ENCODE measurements around the gene HOXA9.

Gene HOXA9

GRCh38 chr7:27165089-27165995 lies at the start of gene HOXA9:
Gene HOXA9, minus strand, starts transcription at chr7:27165537. Its CDS starts 80 bp downstream, at chr7:27165457.
- Histone ChIP-seq H3K36me3 (ENCODE audit: control insufficient read depth, insufficient read depth, low read length) (no peaks in the 10 kb centered on the region), H3K9me3 (ENCODE audit: control insufficient read depth, low read length) (no peaks in the 10 kb centered on the region), H3K27me3 (ENCODE audit: control insufficient read depth, insufficient read depth, low read length) (peaks cover 99% of the 10 kb centered on the region), H3K4me1 (ENCODE audit: control insufficient read depth, insufficient read depth, low read length) (peaks cover 17% of the 10 kb centered on the region), H3K4me3 (ENCODE audit: low read length) (no peak within 1 kb of the TSS), H3K9ac (ENCODE audit: low read length) (no peak within 1 kb of the TSS)

DNA sequence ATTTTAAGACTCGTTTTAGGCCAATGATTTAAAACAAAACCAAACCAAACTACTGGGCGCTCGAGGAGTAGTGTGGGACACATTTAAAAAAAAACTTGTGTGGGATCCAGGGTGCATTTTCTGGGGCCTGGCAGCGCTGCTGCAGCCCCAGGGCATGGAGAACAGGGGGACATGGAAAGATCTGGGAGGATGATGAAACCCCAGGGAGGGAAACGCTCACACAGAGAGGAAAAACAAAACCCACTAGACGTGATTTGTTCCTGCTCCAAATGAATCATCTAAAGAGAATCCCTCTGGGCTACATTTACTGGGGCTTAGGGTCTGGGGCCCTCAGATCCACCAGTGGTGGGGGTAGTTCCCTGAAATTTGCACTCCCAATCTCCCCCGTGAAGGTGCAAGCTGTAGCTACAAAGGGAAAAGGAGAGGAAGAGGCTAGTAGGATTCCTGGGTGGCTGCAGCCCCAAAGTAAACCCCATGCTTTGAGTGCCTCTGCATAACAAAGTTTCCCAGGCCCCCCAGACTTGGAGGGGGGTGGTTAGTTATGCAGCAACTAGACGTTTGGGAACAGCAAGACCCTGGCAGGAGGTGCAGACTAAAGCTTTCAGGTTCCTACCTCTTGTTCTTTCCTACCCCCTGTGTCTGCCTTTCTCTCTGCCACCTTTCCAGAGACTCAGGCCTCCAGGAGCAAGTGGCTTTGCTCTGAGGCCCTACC lies 49.1 kb upstream of the HOXA9 start:
- Histone ChIP-seq H3K9me3 (ENCODE audit: control insufficient read depth, low read length) (no peaks in the 10 kb centered on the region), H3K27me3 (ENCODE audit: control insufficient read depth, insufficient read depth, low read length) (peaks cover 92% of the 10 kb centered on the region)

DNA sequence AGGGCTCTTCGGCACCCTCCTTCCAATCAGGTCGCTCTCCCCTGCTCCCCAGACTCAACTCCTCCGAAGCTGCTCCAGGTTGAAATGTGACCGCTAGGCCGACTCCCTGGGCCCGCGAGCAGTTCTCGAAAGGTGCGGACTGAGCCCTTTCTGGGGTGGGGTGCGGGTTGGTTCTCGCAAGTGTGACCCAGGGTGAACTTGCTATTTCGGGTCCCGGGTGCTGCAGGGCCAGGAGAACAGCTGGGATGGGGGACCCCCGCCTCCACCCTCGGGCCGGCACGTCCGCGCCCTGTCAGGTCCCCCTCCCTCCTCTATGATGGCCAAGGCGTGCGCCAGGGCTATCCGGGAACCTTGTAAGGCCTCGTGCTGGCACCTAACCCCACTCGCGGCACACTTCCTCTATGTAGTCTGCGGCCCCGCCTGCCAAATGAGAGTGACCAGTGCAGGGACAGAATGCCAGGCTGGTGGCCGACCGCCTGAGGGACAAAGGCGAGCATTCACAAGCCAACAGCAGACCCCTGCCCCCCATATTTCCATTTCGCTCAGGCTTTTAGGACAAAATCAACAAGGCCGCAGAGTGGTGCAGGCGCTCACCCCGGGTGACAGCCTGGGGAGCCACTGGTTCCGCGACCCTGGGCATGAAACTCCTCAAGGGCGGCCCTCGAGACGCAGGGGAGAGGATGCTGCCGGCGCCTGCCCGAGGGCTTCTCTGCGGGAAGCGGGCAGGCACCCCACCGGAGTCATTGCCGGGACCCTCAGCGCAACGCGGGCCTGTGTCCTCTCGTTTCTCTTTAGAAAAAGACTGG lies 48.3 kb upstream of the HOXA9 start:
- Histone ChIP-seq H3K36me3 (ENCODE audit: control insufficient read depth, insufficient read depth, low read length) (no peaks in the 10 kb centered on the region), H3K4me3 (ENCODE audit: low read length) (no peak overlapping the region), H3K4me1 (ENCODE audit: control insufficient read depth, insufficient read depth, low read length) (peaks cover 18% of the 10 kb centered on the region), H3K27me3 (ENCODE audit: control insufficient read depth, insufficient read depth, low read length) (peaks cover 91% of the 10 kb centered on the region), H3K9me3 (ENCODE audit: control insufficient read depth, low read length) (no peaks in the 10 kb centered on the region), H3K9ac (ENCODE audit: low read length) (no peak overlapping the region)

More for the DNA sequence above, 49.1 kb upstream of the HOXA9 start:
- peaks cover 18% of the 10 kb centered on the region for H3K4me1 ChIP-seq (ENCODE audit: control insufficient read depth, insufficient read depth, low read length)
- no peaks in the 10 kb centered on the region for H3K36me3 ChIP-seq (ENCODE audit: control insufficient read depth, insufficient read depth, low read length)
- no peak overlapping the region for H3K9ac ChIP-seq (ENCODE audit: low read length)
- H3K4me3 ChIP-seq (ENCODE audit: low read length): no peak overlapping the region

GRCh38 chr7:27212497-27213432 lies 47.4 kb upstream of the HOXA9 start:
- no peak overlapping the region for H3K4me3 ChIP-seq (ENCODE audit: low read length)
- peaks cover 18% of the 10 kb centered on the region for H3K4me1 ChIP-seq (ENCODE audit: control insufficient read depth, insufficient read depth, low read length)
- no peak overlapping the region for H3K9ac ChIP-seq (ENCODE audit: low read length)
- no peaks in the 10 kb centered on the region for H3K9me3 ChIP-seq (ENCODE audit: control insufficient read depth, low read length)
- H3K36me3 ChIP-seq (ENCODE audit: control insufficient read depth, insufficient read depth, low read length): no peaks in the 10 kb centered on the region
- H3K27me3 ChIP-seq (ENCODE audit: control insufficient read depth, insufficient read depth, low read length): peaks cover 94% of the 10 kb centered on the region

GRCh38 chr7:27211764-27212204 lies 46.4 kb upstream of the HOXA9 start:
- peaks cover 18% of the 10 kb centered on the region for H3K4me1 ChIP-seq (ENCODE audit: control insufficient read depth, insufficient read depth, low read length)
- no peak overlapping the region for H3K4me3 ChIP-seq (ENCODE audit: low read length)
- no peaks in the 10 kb centered on the region for H3K36me3 ChIP-seq (ENCODE audit: control insufficient read depth, insufficient read depth, low read length)
- H3K27me3 ChIP-seq (ENCODE audit: control insufficient read depth, insufficient read depth, low read length): peaks cover 99% of the 10 kb centered on the region
- H3K9ac ChIP-seq (ENCODE audit: low read length): no peak overlapping the region
- H3K9me3 ChIP-seq (ENCODE audit: control insufficient read depth, low read length): no peaks in the 10 kb centered on the region

GRCh38 chr7:27211084-27211446 lies 45.7 kb upstream of the HOXA9 start:
- H3K27me3 ChIP-seq (ENCODE audit: control insufficient read depth, insufficient read depth, low read length): peaks cover 99% of the 10 kb centered on the region
- no peaks in the 10 kb centered on the region for H3K36me3 ChIP-seq (ENCODE audit: control insufficient read depth, insufficient read depth, low read length)
- no peaks in the 10 kb centered on the region for H3K9me3 ChIP-seq (ENCODE audit: control insufficient read depth, low read length)
- H3K4me3 ChIP-seq (ENCODE audit: low read length): no peak overlapping the region
- no peak overlapping the region for H3K9ac ChIP-seq (ENCODE audit: low read length)
- H3K4me1 ChIP-seq (ENCODE audit: control insufficient read depth, insufficient read depth, low read length): peaks cover 18% of the 10 kb centered on the region

DNA sequence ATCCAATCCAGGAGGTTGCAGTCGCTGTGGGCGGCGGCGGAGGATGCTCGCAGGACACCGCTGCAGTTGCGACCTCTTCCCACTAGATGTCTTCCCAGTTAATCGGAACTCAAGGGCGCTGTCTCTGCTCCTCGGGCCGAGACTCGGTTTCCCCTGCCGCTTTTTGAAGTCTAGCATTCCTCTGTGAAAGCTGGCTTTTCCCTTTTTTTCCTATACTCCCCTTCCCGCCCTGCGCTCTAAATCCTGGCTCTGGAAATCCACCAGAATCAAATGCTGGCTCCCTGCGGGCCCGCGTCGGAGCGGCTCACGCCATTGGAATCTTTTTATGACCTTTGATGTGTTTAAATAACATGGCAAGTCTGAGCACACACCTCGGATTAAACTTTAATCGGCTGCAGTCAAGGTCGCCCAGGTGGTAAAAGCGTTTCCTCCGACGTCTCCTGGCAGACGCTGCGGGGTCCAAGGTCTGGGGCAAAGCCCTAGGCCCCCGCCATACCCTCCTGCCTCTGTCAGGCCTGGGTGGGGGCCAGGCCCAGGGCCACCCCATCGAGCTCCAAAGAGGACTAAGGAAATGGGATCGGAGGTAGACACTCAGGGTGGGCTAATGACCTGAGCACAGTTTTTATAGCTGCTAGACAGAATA lies 45.2 kb upstream of the HOXA9 start:
- Histone ChIP-seq H3K27me3 (ENCODE audit: control insufficient read depth, insufficient read depth, low read length) (peaks cover 99% of the 10 kb centered on the region), H3K9me3 (ENCODE audit: control insufficient read depth, low read length) (no peaks in the 10 kb centered on the region), H3K4me3 (ENCODE audit: low read length) (no peak overlapping the region), H3K4me1 (ENCODE audit: control insufficient read depth, insufficient read depth, low read length) (peaks cover 20% of the 10 kb centered on the region), H3K36me3 (ENCODE audit: control insufficient read depth, insufficient read depth, low read length) (no peaks in the 10 kb centered on the region), H3K9ac (ENCODE audit: low read length) (no peak overlapping the region)

- Histone ChIP-seq H3K9ac (ENCODE audit: low read length) (no peak overlapping the region), H3K27me3 (ENCODE audit: control insufficient read depth, insufficient read depth, low read length) (peaks cover 100% of the 10 kb centered on the region), H3K4me3 (ENCODE audit: low read length) (no peak overlapping the region), H3K36me3 (ENCODE audit: control insufficient read depth, insufficient read depth, low read length) (no peaks in the 10 kb centered on the region), H3K9me3 (ENCODE audit: control insufficient read depth, low read length) (no peaks in the 10 kb centered on the region), H3K4me1 (ENCODE audit: control insufficient read depth, insufficient read depth, low read length) (peaks cover 26% of the 10 kb centered on the region)
Measured at GRCh38 chr7:27209933-27210440, 44.6 kb upstream of the HOXA9 start.

DNA sequence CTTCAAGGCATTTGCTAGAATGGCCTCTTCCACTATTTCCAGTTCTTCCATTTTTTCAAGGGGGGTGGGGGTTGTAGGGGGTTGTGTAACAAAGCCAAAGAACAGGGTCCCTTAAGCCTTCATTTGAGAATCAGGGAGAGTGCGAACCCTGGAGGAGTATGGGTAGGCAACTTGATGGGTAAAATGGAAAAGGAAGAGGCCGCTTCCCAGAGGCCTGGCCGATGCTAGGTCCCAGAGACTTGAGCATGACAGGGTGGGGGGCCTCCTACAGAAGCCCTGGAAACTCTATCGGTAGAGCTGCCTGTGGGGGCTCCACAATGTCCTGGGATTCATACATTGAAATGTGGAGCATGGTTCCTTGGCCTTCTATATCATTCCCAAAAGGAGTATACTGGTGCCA lies 43.7 kb upstream of the HOXA9 start:
- peaks cover 100% of the 10 kb centered on the region for H3K27me3 ChIP-seq (ENCODE audit: control insufficient read depth, insufficient read depth, low read length)
- H3K4me3 ChIP-seq (ENCODE audit: low read length): no peak overlapping the region
- H3K9me3 ChIP-seq (ENCODE audit: control insufficient read depth, low read length): no peaks in the 10 kb centered on the region
- H3K4me1 ChIP-seq (ENCODE audit: control insufficient read depth, insufficient read depth, low read length): peaks cover 31% of the 10 kb centered on the region
- no peak overlapping the region for H3K9ac ChIP-seq (ENCODE audit: low read length)
- no peaks in the 10 kb centered on the region for H3K36me3 ChIP-seq (ENCODE audit: control insufficient read depth, insufficient read depth, low read length)

GRCh38 chr7:27207348-27207985 lies 42.1 kb upstream of the HOXA9 start:
- no peak overlapping the region for H3K4me3 ChIP-seq (ENCODE audit: low read length)
- peaks cover 100% of the 10 kb centered on the region for H3K27me3 ChIP-seq (ENCODE audit: control insufficient read depth, insufficient read depth, low read length)
- no peaks in the 10 kb centered on the region for H3K36me3 ChIP-seq (ENCODE audit: control insufficient read depth, insufficient read depth, low read length)
- no peak overlapping the region for H3K9ac ChIP-seq (ENCODE audit: low read length)
- peaks cover 21% of the 10 kb centered on the region for H3K4me1 ChIP-seq (ENCODE audit: control insufficient read depth, insufficient read depth, low read length)
- no peaks in the 10 kb centered on the region for H3K9me3 ChIP-seq (ENCODE audit: control insufficient read depth, low read length)

All from mucosa of stomach (tissue), 1 donor.